HG03045 (cell line): ENCODE measurements around the gene HSD17B3.
"Not testable (repeated sequence)": the region's sequence is repeated elsewhere in the genome, so short reads cannot be mapped to it uniquely, and the experiment has no call there.

Experiments
- ATAC-seq: cut with Tn5 transposase; IDR thresholded peaks from one replicate; pipeline ENCODE4 v1.9.1; 2021; ENCODE audit warnings: mild to moderate bottlenecking, moderate library complexity; ENCODE audit not compliant: unreplicated experiment

HSD17B3 gene

DNA sequence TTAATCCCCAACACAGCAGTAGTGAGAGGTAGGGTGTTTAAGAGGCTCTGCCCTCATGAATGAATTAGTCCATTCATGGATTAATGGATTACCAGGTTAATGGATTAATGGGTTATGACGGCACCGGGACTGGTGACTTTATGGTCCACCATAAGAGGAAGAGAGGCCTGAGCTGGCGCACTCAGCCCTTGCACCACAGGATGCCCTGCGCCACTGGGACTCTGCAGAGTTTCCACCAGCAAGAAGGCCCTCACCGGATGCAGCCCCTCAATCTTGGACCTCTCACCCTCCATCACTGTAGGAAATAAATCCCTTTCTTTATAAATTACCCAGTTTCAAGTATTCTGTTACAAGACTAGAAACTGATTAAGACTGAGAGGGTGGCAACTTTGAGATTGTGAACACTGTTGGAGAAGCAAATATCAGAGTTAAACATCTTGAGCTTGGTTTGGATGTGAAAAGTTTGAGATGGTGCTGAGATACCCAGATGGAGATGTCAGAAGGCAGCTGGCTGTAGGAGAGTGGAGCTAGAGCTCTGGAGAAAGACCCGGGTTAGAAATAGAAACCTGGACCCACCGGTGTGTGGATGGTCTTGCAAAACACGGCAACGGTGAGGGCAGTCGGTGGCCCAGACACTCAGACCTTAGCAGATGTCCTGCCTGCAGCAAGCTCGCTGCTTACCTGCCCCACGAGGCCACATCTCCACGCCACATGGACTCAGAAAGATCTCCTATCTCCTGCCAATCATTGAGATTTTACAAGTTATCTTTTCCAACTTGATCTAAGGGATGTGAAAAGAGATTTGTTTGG, 98.8 kb downstream of the HSD17B3 start:
- ATAC-seq = no peak

DNA sequence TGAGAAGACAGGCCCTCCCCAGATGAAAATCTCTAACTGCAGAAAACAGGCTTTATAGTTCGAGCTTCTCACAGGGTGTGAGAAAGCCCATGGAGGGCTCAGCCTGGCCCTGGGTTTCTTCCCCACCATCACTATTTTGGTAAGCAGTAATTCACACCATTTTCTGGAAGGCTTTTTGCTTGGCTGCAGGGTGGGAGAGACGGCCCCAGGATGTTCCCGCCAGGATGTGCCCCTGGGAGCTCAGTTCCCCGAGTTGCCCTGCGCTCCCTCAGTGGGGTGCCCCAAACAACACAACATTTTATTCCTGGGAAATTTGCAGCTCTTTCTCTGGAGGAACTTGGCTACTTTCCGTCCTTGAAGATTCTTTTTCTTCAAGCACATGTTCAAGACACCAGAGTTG, 100.8 kb downstream of the HSD17B3 start:
- no peak for ATAC-seq

DNA sequence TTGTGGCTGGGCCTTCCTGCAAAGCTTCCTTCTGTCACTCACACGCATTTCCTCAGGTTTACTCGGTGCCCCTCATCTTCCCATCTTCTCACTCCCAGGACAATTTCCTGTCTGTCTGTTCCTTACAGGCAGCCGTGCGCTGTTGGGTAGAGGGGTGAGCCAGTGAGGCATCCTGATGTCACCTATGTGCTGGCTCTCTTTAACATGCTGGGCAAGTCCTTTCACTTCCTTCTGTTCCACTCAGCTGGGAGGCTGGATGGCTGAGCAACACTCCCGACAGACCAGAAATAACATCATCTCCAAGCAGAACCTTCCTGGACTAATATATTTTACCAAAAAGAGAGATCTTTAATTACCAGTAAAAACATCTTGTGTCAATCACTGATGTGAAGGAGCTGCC, 103.0 kb downstream of the HSD17B3 start:
- ATAC-seq = no peak

DNA sequence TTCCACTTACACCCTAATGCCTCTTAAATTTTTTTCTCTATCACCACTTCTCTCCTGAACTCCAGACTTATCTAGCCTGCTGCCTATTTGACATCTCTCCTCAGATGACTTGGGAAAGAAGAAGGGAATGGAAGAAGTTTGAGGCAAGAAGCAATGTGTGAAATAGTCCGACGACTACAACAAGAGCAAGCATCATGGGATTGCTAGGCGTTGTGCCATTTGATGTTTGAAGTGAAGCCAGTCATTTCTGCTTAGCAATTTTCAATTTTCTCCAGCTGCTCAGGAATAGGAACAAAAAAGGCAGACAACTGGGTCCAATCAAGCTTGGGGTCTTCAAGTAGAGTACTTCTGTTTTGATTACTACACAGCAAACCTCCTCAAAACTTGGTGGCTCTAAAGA, 106.4 kb downstream of the HSD17B3 start:
- no peak for ATAC-seq

DNA sequence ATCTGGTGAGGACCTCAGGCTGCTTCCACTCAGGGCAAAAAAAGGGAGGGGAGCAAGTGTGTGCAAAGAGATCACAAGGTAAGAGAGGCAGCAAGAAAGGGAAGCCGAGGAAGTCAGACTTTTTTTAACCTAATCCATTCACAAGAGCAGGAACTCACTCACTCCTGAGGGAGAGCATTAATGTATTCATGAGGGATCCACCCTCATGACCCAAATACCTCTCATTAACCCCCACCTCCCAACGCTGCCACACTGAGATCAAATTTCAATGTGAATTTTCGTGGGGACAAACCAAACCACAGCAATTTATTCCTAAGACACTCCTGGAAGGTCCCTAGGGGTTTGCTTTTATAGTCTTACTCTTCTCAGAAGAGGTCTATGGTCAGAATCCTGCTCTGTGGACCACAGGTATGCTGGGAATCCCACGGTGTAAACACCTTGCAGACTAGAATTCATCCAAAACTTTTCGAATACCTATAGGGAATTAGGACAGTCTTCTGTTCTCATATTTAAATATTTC, 108.7 kb downstream of the HSD17B3 start:
- no peak for ATAC-seq

DNA sequence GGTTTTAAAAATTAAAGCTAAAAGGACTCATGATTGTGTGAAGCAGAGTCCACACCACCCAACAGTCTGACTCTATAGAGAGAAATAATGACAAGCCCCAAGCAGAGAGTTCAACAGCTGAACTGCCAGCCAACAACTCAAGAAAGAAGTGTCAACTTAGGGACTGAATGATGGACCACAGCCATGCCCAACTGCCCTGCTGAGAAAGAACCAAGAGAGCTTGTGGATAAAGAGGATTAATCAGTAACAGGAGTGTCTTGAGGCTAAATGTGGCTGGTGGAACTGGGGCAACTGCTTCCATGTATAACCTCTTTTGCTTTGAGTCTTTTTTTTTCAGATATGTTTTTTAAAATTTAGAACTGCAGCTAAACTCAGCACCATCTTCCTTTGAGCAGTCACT, 109.3 kb downstream of the HSD17B3 start:
- no peak for ATAC-seq

DNA sequence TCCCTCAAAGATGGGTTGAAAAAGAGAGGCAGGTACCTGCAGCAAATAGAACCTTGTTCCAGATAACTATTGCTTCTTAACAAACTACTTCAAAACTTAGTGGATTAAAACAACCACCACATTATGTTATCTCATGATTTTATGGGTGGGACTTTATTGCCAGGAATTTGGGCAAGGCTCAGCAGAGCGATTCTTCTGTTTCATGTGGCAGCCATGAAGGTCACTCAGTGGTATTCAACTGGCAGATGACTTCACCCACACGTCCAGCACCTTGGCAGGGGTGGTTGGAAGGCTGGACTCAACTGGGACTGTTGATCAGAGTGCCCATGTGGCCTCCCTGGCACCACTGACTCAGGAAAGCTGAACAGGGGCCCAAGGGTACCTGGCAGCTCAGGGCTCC, 112.0 kb downstream of the HSD17B3 start:
- no peak for ATAC-seq

DNA sequence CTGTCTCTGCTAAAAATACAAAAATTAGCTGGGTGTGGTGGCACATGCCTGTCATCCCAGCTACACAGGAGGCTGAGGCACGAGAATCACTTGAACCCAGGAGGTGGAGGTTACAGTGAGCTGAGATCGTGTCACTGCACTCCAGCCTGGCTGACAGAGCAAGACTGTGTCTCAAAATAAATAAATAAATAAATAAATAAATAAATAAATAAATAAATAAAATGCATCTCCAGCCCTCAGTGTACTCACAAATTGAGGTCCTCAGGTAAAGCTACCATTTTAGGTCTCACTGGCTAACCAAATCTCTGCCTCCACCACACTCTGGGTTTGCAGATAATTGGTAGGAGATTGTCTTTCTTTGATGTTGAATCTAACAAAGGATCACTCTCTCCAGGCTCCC, 112.4 kb downstream of the HSD17B3 start:
- not testable (repeated sequence) for ATAC-seq

DNA sequence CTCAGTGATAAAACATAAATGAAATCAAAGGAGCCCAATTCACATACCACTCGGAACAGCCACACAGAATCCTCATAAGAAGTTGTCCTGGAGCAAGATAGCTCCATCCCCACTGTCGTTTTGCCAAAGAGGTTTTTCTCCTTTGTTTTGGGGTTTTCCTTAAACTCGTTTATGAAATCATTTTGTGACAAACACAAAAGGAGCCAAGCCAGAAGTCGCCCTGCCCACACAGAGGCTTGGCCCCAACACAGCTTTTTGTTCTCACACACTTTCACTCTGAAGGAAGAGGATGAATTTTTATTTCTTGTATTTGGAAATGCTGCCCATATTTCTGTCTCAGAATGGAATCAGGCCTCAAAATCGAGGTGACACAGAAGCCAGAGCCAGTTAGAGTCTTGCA, 113.4 kb downstream of the HSD17B3 start:
- no peak for ATAC-seq

DNA sequence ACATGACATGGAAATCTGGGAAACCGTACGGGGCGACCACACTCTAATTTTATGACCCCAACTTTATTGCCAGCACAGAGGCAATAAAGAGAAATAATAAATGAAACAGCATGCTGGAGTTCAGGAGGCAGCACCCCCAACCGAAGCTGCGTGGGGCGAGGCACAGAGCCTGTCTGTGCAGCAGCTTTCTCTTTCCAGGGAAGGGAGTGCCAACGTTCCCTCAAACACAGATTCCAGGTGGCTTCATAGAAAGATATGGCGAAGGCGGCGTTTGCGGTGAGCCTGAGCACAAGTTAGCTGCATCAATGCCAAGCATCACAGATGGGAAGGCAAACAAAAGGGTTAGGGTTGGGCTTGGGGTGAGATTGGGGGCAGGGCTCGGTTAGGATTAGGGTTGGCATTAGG, 114.8 kb downstream of the HSD17B3 start:
- ATAC-seq = no peak

DNA sequence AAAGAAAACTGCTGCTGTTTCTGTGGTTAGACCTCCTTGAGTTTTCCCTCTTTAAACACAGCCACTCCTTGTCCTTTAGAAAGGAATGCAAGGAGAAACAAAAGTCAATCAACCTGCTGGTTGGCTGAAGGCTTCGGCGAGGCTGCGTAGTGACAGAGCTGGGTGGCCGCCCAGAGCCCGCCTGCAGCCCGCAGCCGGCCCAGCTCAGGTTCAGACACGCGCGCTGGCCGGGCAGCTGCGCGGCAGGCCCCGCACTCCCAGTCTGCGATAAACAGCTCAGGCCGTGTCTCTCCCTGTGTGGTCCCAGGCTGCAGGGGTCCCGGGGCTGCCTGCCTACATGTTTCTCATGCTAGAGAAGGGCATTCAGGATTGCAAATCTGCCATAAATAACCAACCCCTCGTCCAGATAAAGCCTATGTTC, 115.4 kb downstream of the HSD17B3 start:
- no peak for ATAC-seq

DNA sequence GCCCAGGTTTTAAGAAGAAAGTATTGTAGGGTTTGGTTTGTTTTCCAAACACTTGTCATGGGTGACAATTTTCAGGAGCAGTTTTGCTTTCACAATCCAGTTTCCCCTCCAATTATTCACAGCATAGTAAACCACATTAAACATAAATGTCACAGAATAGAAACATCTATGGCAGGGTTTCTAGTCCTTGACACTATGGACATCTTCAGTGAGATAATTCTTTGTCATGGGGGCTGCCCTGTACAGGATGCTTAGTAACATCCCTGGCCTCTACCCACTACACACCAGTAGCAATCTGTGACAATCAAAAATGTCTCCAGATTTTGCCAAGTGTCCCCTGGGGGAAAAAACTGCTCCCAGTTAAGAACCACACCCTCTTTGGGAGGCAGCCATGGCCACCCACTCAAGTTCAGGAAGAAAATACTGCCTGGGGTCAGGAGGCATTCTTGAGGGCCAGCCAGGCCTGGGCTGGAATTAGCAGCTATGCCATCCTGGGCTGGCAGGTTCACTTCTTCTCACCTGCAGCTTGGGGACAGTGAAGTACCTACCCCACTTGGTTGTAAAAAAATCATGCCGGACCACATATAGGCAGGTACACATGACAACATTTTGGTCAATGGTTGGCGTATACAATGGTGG, 116.3 kb downstream of the HSD17B3 start:
- ATAC-seq = no peak
